B cell (primary cell): ENCODE data around the gene PMP22.

Experiments used
- CTCF ChIP-seq: fragments of 200-600 bp; IDR thresholded peaks from one replicate; pipeline ENCODE4 v1.8.0; 2022; ENCODE audit warnings: antibody characterized with exemption, mild to moderate bottlenecking
- EZH2 ChIP-seq: IDR thresholded peaks from 2 replicates; pipeline ENCODE4 v1.6.1; 2012; ENCODE audit warnings: borderline replicate concordance, low read depth, mild to moderate bottlenecking, moderate library complexity, low read length; ENCODE audit not compliant: insufficient read depth, poor library complexity, severe bottlenecking

GRCh38 chr17:15262291-15263205, 2.6 kb downstream of the PMP22 start:
- no peak for TF ChIP-seq CTCF
- TF ChIP-seq EZH2, result no peak
